ENCODE results near the gene FBXW12.

Gene FBXW12

GRCh38 chr3:48432411-48433371 is 60.7 kb downstream of the FBXW12 start:
- H3K4me3 ChIP-seq (replicated peaks; ENCODE audit: low read depth, low read length) = no peak overlapping the region
- peak; percentile 10 for TF ChIP-seq CTCF (IDR thresholded peaks at IDR 0.05; ENCODE audit: low read length, missing control alignments)
- no peak for DNase-seq (ENCODE audit: low read depth)

- no peak overlapping the region for H3K4me3 ChIP-seq (replicated peaks; ENCODE audit: low read depth, low read length)
- TF ChIP-seq CTCF (IDR thresholded peaks at IDR 0.05; ENCODE audit: low read length, missing control alignments) = no peak
- peak; percentile 43 for DNase-seq (ENCODE audit: low read depth)
These were observed 61.6 kb downstream of the FBXW12 start for GRCh38 chr3:48433472-48434118.

GRCh38 chr3:48434591-48435222 is 62.7 kb downstream of the FBXW12 start:
- no peak for TF ChIP-seq CTCF (IDR thresholded peaks at IDR 0.05; ENCODE audit: low read length, missing control alignments)
- no peak overlapping the region for H3K4me3 ChIP-seq (replicated peaks; ENCODE audit: low read depth, low read length)

GRCh38 chr3:48435223-48435595 is 63.2 kb downstream of the FBXW12 start:
- TF ChIP-seq CTCF (IDR thresholded peaks at IDR 0.05; ENCODE audit: low read length, missing control alignments) = no peak
- no peak overlapping the region for H3K4me3 ChIP-seq (replicated peaks; ENCODE audit: low read depth, low read length)
- no peak for DNase-seq (ENCODE audit: low read depth)

More at GRCh38 chr3:48434591-48435222, 62.7 kb downstream of the FBXW12 start:
- DNase-seq (ENCODE audit: low read depth) = no peak

- peak; percentile 100 for TF ChIP-seq CTCF (IDR thresholded peaks at IDR 0.05; ENCODE audit: low read length, missing control alignments)
- no peak overlapping the region for H3K4me3 ChIP-seq (replicated peaks; ENCODE audit: low read depth, low read length)
- DNase-seq (ENCODE audit: low read depth) = peak; percentile 87
These were observed 63.9 kb downstream of the FBXW12 start for GRCh38 chr3:48435774-48436476.

- H3K4me3 ChIP-seq (replicated peaks; ENCODE audit: low read depth, low read length) = no peak overlapping the region
- no peak for TF ChIP-seq CTCF (IDR thresholded peaks at IDR 0.05; ENCODE audit: low read length, missing control alignments)
- no peak for DNase-seq (ENCODE audit: low read depth)
These were observed 64.4 kb downstream of the FBXW12 start for GRCh38 chr3:48436477-48436787.
